GM19023 (cell line): ENCODE measurements around the gene ACACA.
"Not testable (repeated sequence)": the region's sequence is repeated elsewhere in the genome, so short reads cannot be mapped to it uniquely, and the experiment has no call there.

Source experiments
- ATAC-seq: cut with Tn5 transposase; IDR thresholded peaks from one replicate; pipeline ENCODE4 v1.9.1; 2021; ENCODE audit warnings: mild to moderate bottlenecking, moderate library complexity; ENCODE audit not compliant: unreplicated experiment

Gene ACACA

DNA sequence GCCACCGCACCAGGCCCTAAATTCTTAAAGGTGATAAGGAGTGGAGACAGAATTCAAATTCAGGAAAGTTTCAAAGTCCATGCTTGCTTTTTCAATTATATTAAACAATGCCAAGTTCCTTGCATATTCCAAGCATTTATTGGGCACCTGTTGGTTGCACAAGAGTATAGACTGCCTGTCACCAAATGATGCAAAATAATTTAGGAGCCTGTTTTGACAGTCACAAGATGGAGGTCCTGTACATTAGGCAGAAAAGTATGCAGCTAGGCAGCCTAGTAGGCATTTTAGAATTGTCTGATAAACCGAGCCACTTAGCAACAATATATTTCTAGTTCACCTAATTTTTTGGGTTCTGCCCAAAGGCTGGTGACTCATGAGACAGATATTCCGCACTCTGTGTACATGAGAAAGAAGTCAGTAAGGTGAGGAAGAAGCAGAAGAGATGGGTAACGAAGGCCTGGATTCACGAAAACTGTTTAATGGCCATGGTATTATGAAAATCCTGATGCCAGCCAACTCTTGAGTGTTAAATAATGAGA, 7.3 kb downstream of the ACACA start:
- no peak for ATAC-seq

DNA sequence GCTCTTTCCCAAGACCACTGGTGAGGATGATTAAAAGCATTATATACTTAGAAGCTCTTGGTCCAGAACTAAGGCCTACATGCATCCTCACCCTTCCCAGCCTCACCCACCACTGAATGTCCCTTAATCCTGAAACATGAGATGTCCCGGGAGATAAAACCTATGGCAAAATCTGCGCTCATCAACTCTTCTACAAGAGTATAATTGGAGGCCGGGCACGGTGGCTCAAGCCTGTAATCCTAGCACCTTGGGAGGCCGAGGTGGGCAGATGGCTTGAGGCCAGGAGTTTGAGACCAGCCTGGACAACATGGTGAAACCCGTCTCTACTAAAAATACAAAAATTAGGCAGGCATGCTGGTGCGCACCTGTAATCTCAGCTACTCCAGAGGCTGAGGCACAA, 13.3 kb downstream of the ACACA start:
- no peak for ATAC-seq

DNA sequence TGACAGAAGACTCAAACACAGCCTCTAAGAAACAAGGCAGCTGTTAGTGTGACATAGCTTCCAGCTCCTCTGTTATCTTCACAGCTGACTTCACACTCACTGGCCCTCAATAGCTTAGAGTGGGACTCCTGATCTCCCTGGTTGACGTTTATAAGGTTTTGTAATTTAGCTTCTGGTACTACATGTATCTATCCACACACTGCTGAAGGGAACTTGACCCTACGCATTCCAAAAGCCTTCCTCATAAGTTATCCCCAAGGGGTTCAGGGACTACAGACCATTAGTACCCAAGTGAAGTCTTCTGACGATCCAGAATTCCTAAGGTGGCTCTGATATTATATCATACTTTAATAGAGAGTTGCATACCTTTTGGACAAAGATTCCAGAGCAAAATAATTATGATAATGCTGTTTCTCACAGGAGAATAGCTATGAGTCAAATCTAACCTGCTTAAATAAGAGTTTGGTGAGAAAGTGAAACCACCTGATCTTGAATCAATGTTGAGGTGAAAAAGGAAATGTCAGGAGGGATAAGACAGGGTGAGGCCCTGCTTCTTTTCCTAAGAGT, 14.5 kb downstream of the ACACA start:
- ATAC-seq = no peak

DNA sequence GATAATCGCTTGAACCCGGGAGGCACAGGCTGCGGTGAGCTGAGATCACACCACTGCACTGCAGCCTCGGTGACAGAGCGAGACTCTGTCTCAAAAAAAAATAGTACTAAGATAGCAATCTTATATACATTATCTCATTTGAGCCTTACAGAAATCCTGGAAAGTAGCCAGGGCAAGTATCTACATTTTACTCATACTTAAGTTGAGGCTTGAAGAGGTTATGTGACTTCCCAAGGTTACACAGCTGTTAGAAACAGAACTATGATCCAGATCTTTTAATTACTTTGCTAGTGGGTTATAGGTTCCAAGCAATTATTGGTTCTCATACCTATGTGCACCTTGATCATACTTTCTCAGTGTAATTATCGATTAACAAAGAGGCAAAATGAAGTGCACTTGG, 15.5 kb downstream of the ACACA start:
- ATAC-seq = no peak

DNA sequence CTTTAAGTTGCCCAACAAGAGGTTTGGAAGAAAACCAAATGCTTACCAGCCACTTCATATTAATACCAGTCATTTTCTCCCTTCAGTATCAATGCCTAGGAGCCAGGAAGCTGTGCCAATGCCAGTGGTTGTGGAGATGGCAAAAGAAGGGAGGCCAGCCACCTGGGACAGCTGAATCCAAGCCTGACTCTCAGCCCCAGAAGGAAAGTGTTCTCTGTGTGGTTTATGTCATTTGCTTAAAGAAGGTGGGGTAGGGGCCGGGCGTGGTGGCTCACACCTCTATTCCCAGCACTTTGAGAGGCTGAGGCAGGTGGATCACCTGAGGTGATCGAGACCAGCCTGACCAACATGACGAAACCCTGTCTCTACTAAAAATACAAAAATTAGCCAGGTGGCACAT, 17.5 kb downstream of the ACACA start:
- ATAC-seq = no peak

DNA sequence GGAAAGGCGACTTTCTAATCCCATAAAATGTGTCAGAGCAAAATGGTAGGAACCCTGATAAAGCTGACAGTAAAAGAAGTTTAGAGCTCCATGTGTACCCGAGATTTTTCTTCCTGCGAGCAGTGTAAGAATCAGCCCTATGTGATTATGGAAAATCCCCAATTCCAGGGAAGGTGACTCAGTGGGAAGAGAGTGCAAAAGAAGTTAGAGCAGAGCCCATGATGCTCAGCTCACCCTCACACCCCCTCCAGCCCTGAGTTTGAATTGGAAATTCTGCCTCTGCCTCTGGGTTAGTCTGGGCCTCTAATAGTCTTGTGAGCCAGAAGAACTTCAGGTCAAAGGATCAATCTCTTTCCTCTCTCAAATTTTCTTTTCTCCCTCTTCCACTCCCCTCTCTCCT, 18.4 kb downstream of the ACACA start:
- no peak for ATAC-seq

DNA sequence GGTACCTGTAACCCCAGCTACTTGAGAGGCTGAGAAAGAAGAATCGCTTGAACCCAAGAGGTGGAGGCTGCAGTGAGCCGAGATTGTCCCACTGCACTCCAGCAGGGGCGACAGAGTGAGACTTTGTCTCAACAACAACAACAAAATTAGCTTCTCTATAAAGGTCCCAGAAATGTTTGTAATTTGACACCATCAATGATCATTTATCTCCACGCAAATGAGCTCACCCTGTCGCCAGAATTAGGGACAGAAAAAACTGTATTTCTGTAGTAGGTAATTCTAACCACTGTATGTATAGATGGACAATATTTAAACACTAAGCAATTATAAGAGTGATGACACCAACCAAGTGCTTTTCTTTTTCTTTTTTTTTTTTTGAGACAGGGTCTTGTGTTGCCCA, 20.2 kb downstream of the ACACA start:
- no peak for ATAC-seq

DNA sequence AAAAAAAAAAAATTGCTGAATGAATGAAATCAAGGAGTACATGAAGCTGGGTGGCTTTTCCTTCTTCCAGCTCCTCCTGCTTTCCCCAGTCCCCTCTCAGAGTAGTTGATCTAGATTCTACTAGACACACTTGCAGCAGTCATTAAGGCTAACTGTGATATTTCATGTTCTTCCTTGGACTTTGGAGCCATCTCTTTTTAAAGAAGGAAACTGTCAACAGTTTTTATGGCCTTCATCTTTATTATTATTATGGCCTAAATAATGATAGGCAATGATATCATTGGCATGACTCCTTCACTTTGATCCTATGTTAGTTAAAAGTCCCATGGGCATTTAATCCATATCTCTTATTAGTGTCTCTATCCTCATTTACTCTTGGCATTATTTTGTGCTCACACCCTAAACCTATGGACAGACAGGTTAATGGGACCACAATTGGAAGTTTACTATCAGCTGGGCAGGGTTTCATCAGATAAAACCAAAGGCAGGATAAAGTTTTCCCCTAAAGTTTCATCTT, 21.1 kb downstream of the ACACA start:
- ATAC-seq = no peak

DNA sequence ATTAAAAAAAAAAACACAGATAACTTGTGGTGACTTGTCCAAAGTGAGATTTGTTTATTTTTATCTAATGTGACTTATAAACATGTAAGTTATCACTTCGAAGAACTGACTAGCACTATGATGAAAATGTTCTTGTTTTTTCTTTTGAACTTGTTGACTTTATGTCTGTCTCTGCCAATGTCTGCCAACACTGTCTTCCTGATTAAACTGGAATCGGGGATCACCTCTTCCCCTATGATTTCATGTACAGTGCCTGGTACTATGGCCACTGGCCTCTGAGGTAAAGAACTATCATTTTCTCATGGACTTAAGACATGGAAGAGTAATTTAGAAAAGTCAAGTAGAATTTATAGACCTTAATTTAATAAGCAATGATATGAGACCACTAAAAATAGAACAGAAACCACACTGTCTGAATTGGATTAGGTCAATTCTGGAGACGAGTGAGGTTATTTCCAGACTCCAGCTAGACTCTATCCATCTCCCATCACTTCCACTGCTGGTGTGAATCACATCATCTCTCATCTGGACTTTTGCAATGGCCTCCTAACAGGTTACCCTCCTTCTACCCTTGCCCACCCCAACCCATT, 22.0 kb downstream of the ACACA start:
- no peak for ATAC-seq

DNA sequence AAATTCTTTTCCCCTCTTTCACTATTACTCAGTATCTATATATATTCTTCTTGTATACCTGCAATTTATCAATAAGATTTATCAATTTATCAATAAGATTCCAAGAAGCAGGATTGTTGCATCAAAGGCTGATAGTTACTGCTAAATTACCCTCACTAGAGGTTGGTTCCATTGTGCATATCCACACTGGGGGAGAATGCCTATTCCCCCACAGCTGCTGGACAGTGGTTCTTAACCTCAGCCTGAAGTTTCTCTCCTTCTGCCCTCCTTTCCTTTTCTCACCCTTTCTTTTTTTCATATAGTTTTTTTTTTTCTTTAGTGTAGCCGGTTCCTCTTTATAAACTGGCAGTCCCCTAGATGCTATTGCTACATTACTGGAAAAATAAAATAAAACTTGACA, 24.6 kb downstream of the ACACA start:
- ATAC-seq = no peak

DNA sequence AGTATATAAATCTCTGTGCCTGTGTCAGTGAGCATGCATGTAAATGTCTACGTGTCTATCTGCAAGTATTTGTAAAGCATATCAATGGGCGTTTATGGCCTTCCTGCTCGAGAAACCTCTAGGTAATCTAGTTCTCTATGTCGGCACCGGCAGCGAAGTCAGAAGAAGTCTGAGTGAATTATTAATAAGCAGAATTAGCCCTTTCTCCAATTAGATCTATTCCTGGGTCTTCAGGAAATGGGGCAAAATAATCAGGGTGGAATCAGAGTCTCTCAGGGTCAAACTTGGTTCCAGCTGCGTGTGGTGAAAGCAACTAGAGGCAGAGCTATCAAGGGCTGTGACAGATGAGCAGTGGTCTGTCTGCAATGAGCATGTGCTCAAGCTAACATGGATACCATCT, 30.9 kb downstream of the ACACA start, which contains the start of gene C17orf78:
Gene C17orf78, plus strand, starts transcription at position 280 of the 400 bp plus-strand sequence. Its CDS starts 108 bp downstream, at position 388.
- ATAC-seq = no peak

DNA sequence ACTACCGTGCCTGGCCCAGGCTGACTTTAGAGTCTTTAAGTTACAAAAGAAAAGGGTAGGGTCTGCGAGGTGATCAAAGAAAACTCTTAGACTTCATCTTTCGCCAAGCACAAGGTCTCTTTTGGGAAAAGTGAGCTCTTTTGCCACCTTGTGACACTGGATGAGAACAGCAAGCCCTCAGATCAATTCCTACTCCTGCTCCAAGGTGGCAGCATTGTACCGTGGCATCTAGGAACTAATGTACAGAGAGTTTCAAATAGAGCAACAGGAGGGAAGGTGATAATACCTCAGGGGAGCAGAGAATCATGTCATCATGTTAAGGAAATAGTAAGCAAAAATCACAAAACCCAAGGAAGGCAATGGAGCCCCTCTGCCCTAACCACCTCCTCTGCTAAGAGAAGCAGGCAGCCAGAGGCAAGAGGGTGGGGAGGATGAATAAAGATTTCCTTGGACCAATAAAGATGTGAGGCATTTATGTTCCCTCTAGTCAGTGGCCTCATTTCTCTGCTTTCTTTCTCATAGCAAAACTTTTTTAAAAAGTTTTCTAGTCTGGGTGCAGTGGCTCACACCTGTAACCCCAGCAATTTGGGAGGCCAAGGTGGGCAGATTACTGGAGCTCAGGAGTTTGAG, 33.0 kb downstream of the ACACA start:
- ATAC-seq = peak; percentile 63

DNA sequence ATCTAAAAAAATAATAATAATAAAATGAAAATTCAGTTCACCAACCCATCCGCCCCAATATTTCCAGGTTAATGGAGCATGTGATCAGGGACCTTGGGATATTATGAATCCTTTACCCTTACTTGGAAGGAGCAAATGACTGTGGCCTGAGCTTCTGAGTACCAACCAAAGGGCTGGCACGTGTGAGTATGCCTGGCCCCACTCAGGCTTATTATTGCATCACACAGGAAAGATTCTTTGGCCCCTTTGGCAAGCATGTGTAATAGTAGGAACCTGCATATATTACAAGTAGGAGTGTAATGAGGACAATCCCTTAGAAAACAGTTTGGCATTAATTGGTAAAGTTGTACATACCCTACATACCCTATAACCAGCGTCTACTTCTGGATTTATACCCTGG, 38.1 kb downstream of the ACACA start:
- no peak for ATAC-seq

DNA sequence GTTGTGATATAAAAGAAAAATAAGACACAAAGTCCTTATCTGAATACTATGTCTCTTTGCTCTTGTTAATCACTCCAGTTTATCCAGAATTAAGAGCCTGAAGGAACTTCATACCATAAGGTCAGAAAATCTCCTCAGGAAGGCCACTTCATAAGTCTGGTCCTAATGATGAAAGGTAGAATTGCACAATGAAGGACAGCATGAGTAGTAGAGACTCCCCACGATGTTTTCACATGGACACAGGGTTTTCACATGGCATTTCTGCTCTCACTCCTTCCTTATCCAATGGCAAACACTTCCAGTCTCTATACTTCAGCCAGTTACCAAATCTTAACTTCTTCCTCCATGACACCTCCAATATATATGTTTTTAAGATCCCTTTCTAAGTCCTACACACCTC, 41.0 kb downstream of the ACACA start:
- ATAC-seq = no peak

DNA sequence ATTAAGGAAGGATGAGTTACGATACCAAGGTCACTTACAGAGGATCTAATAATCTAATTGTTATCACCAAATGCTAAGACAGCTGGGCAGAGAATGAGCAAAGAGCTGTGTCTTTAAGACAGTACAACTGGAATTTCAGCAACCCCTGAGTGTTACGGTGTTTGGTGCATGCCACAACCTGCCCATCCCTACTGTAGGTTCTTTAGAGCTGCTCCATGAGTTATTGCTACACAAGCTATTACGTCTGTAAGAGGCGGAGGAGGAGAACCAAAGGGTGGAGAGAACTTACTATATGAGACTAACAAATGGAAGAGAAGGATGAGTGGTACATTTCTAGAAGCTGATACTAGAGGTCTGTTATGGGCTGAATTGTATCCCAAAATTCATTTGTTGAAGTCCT, 45.1 kb downstream of the ACACA start:
- no peak for ATAC-seq

DNA sequence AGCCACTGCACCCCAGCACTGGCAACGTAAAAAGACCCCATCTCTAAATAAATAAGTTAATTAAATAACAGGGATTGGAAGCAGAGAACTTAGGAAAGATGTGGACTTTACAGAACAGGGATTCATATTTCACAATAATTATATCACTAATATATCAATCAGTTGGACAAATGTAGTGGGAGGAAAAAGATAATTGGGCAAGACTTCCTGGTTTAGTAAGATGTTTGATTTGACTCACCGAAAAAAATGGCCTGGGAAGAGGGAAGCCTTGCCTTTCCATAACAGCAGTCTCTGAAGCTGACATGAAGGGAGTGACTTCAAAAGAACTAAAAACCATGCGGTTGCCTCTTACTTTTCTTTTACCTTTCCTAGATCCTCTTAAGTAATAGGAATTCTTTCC, 46.0 kb downstream of the ACACA start:
- ATAC-seq = no peak

DNA sequence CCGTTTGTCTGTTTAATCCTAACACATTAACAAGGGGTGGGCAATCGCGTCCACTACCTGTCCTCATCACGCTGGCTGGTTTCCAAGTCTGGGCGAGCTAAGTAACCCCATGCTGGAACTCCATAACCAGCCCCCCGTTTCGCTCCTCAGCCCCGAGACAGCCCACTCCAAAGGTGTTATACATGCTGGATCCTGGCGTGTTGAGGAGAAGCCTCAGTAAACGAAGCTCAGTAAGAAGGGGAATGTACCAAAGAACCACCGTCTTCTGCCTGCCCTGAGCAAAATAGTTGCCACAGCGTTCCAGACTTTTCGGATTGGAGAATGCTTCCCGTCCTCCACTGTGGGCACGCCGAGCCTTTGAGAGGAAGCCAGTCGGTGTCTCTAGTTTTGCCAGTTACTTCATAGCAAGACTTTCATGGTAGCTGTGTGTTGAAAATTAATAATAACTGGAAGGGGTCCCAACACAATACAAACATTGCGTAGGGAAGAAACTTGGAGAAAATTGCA, 46.9 kb downstream of the ACACA start:
- no peak for ATAC-seq

DNA sequence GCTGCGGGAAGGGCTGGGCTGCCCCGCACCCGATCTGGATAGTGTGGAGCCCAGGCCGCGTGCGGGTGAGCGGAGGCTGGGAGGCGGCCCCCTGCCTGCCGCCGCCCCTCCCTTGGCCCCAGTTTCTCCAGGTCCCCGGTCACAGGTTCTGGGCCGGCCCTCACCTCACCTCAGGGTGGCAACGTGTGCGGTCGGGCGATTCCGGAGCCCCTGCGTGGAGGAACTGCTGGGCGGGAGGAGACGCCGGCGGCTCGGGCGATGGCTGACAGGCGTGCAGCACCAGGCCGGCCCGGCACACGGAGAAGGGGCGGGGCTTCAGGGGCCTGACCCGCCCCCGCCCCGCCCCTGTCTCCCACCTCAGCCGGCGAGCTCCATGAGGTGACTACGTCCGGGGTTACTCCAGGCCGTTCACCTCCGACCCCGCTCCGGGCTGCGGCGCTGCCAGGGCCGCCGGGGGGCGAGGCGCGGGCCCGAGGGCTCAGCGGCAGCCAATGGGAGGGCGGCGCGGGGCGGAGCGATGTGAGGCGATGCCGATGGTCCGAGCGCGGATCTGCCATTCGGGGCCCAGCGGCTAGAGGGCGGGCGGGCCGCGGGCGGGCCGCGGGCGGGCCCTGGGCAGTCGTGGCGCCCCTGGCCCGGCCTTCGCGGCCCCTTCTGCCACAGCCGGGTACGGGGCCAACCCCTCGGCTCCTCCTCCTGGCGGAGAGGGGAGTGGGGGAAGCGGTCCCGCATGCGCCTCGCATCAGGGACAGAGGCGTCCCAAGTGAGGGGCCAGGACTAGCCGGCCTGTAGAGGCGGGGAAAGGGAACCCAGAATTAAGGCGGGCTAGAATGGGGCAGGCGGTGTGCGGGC, 47.6 kb downstream of the ACACA start:
- ATAC-seq = peak; percentile 87

DNA sequence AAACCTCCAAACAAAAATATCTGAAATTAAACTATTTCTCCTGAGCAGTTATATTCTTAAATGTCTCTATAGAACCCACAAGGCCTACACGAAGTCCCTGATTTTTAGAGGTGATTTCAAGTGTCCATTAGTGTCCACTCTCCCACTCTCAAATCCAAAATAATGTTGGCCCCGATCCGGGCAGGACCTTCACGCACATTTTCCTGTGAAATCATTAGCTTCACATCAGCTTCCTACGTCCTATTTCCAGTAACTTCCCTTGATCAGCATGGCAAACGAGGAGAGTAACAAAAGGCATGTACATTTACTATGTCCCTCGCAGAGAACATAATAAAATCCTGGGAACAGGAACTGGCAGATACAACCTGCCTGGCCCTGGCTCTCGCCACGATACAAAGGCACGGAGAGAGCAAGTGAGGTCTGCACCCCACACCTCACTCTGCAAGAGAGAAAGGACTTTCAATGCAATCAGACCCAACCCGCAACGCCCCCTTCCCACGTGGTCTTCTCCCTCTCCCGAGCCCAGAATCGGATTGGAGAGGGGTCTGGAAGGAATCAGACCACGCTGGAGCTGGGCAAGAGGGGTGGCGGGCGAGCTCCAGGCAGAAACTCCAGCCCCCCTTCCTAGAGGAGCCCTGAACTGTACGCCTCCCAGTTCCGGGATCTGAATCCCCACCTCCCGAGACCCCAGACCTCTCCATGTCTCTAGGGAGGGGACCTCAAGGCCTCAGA, 48.4 kb downstream of the ACACA start:
- peak; percentile 12 for ATAC-seq

DNA sequence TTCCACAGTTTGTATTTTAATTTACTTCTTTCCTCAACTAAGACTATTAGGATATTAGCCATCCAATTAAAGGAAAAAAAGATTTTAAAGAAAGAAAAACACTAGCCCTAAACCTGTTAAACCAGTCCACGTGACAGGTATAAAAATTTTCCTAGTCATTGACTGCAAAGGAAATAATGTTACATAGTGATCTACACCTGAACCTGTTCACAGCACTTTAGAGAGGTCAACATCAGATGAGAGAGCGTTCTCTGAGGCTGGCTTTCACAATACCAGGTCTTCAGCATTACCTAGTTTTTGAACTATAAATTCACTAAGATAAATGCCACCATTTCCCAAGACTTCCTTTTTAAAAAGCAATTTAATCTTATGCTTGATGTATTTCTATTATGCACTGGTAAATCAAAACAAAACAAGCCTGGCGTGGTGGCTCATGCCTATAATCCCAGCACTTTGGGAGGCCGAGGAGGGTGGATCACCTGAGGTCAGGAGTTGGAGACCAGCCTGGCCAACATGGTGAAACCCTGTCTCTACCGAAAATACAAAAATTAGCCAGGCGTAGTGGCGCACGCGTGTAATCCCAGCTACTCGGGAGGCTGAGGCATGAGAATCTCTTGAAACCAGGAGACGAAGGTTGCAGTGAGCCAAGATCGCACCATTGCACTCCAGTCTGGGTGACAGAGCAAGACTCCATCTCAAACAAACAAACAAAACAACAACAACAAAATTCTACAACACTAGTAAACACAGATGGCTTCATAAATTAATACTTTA, 49.7 kb downstream of the ACACA start:
- ATAC-seq = not testable (repeated sequence)
